Measurements from ENCODE around the gene GABRB2.
"Not testable (repeated sequence)": the region's sequence is repeated elsewhere in the genome, so short reads cannot be mapped to it uniquely, and the experiment has no call there.

Gene GABRB2

GRCh38 chr5:161333194-161333880 lies 213.2 kb downstream of the GABRB2 start:
- Histone ChIP-seq H3K36me3 (ENCODE audit: insufficient read depth, low read length) (no peaks in the 10 kb centered on the region), H3K9me3 (replicated peaks; ENCODE audit: low read length) (no peaks in the 10 kb centered on the region), H3K4me3 (ENCODE audit: low read length) (no peak overlapping the region), H3K4me2 (ENCODE audit: low read length) (no peak overlapping the region), H3K27me3 (ENCODE audit: control insufficient read depth, insufficient read depth, low read length) (no peaks in the 10 kb centered on the region), H3K9ac (ENCODE audit: low read depth, low read length) (no peak overlapping the region), H3K4me1 (ENCODE audit: control insufficient read depth, insufficient read depth, low read length) (no peaks in the 10 kb centered on the region)

GRCh38 chr5:161332343-161332742 lies 214.2 kb downstream of the GABRB2 start:
- no peaks in the 10 kb centered on the region for H3K9me3 ChIP-seq (replicated peaks; ENCODE audit: low read length)
- no peaks in the 10 kb centered on the region for H3K36me3 ChIP-seq (ENCODE audit: insufficient read depth, low read length)
- H3K9ac ChIP-seq (ENCODE audit: low read depth, low read length): no peak overlapping the region
- no peaks in the 10 kb centered on the region for H3K27me3 ChIP-seq (ENCODE audit: control insufficient read depth, insufficient read depth, low read length)
- no peak overlapping the region for H3K4me2 ChIP-seq (ENCODE audit: low read length)
- no peaks in the 10 kb centered on the region for H3K4me1 ChIP-seq (ENCODE audit: control insufficient read depth, insufficient read depth, low read length)
- no peak overlapping the region for H3K4me3 ChIP-seq (ENCODE audit: low read length)

DNA sequence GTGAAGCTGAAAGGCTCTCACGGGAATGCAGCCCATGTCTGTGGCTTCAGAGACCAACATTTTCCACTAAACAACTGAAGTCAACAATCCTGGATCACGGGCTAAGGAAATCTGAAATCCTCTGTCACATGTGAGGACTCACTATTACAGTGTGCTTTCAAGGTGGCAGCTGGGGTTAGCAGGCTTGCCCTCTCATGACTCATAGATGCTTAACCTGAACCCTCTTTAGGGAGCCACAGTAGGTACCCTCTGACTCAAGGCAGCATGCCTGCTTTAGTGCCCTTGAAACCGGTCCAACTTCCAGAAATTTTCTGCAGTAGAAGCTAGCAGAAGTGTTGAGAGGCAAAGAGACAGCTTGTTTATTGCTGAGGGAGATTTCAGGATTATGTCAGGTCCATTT lies 232.5 kb downstream of the GABRB2 start:
- Histone ChIP-seq H3K27me3 (ENCODE audit: control insufficient read depth, insufficient read depth, low read length) (no peaks in the 10 kb centered on the region), H3K9ac (ENCODE audit: low read depth, low read length) (no peak overlapping the region), H3K4me3 (ENCODE audit: low read length) (no peak overlapping the region), H3K36me3 (ENCODE audit: insufficient read depth, low read length) (no peaks in the 10 kb centered on the region), H3K4me2 (ENCODE audit: low read length) (no peak overlapping the region), H3K4me1 (ENCODE audit: control insufficient read depth, insufficient read depth, low read length) (no peaks in the 10 kb centered on the region), H3K9me3 (replicated peaks; ENCODE audit: low read length) (peaks cover 5% of the 10 kb centered on the region)

DNA sequence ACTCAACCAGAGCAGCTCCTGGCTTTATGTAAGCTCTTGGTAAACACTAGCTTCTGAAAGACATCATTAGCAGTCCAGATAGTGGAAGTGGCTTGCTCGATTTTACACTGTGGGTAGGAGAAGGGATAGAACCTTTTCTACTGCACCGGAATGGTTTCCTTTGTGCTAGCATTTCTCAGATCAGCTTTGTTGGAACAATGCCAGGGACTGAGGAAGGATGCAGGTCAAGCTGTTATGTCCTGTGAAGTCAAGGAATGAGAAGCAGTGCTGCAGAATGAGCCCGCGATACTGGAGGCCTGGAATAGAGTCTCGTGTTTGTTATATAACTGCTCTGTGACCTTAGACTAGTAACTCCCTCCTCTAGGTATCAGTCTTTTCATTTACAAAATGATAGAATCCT lies 233.6 kb downstream of the GABRB2 start:
- Histone ChIP-seq H3K9me3 (replicated peaks; ENCODE audit: low read length) (peaks cover 5% of the 10 kb centered on the region), H3K27me3 (ENCODE audit: control insufficient read depth, insufficient read depth, low read length) (no peaks in the 10 kb centered on the region), H3K4me1 (ENCODE audit: control insufficient read depth, insufficient read depth, low read length) (no peaks in the 10 kb centered on the region), H3K36me3 (ENCODE audit: insufficient read depth, low read length) (no peaks in the 10 kb centered on the region), H3K4me2 (ENCODE audit: low read length) (no peak overlapping the region), H3K9ac (ENCODE audit: low read depth, low read length) (no peak overlapping the region), H3K4me3 (ENCODE audit: low read length) (no peak overlapping the region)

DNA sequence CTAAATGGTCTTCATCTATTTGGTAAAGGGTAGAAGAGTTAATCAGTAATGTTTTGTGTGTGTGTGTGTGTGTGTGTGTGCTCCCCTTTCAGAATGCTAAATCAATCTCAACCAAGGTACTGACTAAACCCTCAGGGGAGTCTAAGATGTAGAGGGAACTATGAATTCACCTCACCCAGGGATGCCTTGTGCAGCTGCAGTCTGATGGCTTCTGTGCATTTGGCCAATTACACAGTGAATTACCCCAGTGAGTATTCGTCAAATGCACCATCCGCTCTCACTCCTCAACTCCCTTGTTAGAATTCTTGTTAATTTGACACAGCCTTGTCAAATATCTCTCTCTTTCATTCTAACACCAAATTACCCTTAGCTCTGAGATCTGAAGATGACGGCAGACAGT lies 234.6 kb downstream of the GABRB2 start:
- H3K36me3 ChIP-seq (ENCODE audit: insufficient read depth, low read length): no peaks in the 10 kb centered on the region
- H3K4me1 ChIP-seq (ENCODE audit: control insufficient read depth, insufficient read depth, low read length): no peaks in the 10 kb centered on the region
- no peak overlapping the region for H3K4me3 ChIP-seq (ENCODE audit: low read length)
- H3K9ac ChIP-seq (ENCODE audit: low read depth, low read length): no peak overlapping the region
- no peaks in the 10 kb centered on the region for H3K27me3 ChIP-seq (ENCODE audit: control insufficient read depth, insufficient read depth, low read length)
- H3K9me3 ChIP-seq (replicated peaks; ENCODE audit: low read length): peaks cover 5% of the 10 kb centered on the region
- no peak overlapping the region for H3K4me2 ChIP-seq (ENCODE audit: low read length)

GRCh38 chr5:161311146-161311708 lies 235.3 kb downstream of the GABRB2 start:
- Histone ChIP-seq H3K4me3 (ENCODE audit: low read length) (no peak overlapping the region), H3K4me2 (ENCODE audit: low read length) (no peak overlapping the region), H3K9ac (ENCODE audit: low read depth, low read length) (no peak overlapping the region), H3K9me3 (replicated peaks; ENCODE audit: low read length) (peaks cover 5% of the 10 kb centered on the region), H3K4me1 (ENCODE audit: control insufficient read depth, insufficient read depth, low read length) (no peaks in the 10 kb centered on the region), H3K27me3 (ENCODE audit: control insufficient read depth, insufficient read depth, low read length) (no peaks in the 10 kb centered on the region), H3K36me3 (ENCODE audit: insufficient read depth, low read length) (no peaks in the 10 kb centered on the region)

GRCh38 chr5:161306351-161306995 lies 240.1 kb downstream of the GABRB2 start:
- no peak overlapping the region for H3K4me2 ChIP-seq (ENCODE audit: low read length)
- H3K36me3 ChIP-seq (ENCODE audit: insufficient read depth, low read length): no peaks in the 10 kb centered on the region
- no peaks in the 10 kb centered on the region for H3K9me3 ChIP-seq (replicated peaks; ENCODE audit: low read length)
- no peak overlapping the region for H3K4me3 ChIP-seq (ENCODE audit: low read length)
- no peaks in the 10 kb centered on the region for H3K4me1 ChIP-seq (ENCODE audit: control insufficient read depth, insufficient read depth, low read length)
- no peaks in the 10 kb centered on the region for H3K27me3 ChIP-seq (ENCODE audit: control insufficient read depth, insufficient read depth, low read length)
- no peak overlapping the region for H3K9ac ChIP-seq (ENCODE audit: low read depth, low read length)

GRCh38 chr5:161305601-161306000 lies 240.9 kb downstream of the GABRB2 start:
- H3K27me3 ChIP-seq (ENCODE audit: control insufficient read depth, insufficient read depth, low read length): no peaks in the 10 kb centered on the region
- H3K4me2 ChIP-seq (ENCODE audit: low read length): no peak overlapping the region
- H3K4me1 ChIP-seq (ENCODE audit: control insufficient read depth, insufficient read depth, low read length): no peaks in the 10 kb centered on the region
- no peaks in the 10 kb centered on the region for H3K36me3 ChIP-seq (ENCODE audit: insufficient read depth, low read length)
- no peak overlapping the region for H3K4me3 ChIP-seq (ENCODE audit: low read length)
- no peak overlapping the region for H3K9ac ChIP-seq (ENCODE audit: low read depth, low read length)
- H3K9me3 ChIP-seq (replicated peaks; ENCODE audit: low read length): no peaks in the 10 kb centered on the region

GRCh38 chr5:161302559-161302958 lies 244.0 kb downstream of the GABRB2 start:
- Histone ChIP-seq H3K4me2 (ENCODE audit: low read length) (no peak overlapping the region), H3K27me3 (ENCODE audit: control insufficient read depth, insufficient read depth, low read length) (no peaks in the 10 kb centered on the region), H3K9ac (ENCODE audit: low read depth, low read length) (no peak overlapping the region), H3K36me3 (ENCODE audit: insufficient read depth, low read length) (no peaks in the 10 kb centered on the region), H3K4me1 (ENCODE audit: control insufficient read depth, insufficient read depth, low read length) (no peaks in the 10 kb centered on the region), H3K9me3 (replicated peaks; ENCODE audit: low read length) (no peaks in the 10 kb centered on the region), H3K4me3 (ENCODE audit: low read length) (no peak overlapping the region)

GRCh38 chr5:161301586-161301985 lies 244.9 kb downstream of the GABRB2 start:
- Histone ChIP-seq H3K4me3 (ENCODE audit: low read length) (no peak overlapping the region), H3K4me2 (ENCODE audit: low read length) (no peak overlapping the region), H3K27me3 (ENCODE audit: control insufficient read depth, insufficient read depth, low read length) (no peaks in the 10 kb centered on the region), H3K9me3 (replicated peaks; ENCODE audit: low read length) (no peaks in the 10 kb centered on the region), H3K36me3 (ENCODE audit: insufficient read depth, low read length) (no peaks in the 10 kb centered on the region), H3K9ac (ENCODE audit: low read depth, low read length) (no peak overlapping the region), H3K4me1 (ENCODE audit: control insufficient read depth, insufficient read depth, low read length) (no peaks in the 10 kb centered on the region)

GRCh38 chr5:161299053-161299452 lies 247.5 kb downstream of the GABRB2 start:
- H3K4me2 ChIP-seq (ENCODE audit: low read length): no peak overlapping the region
- no peaks in the 10 kb centered on the region for H3K27me3 ChIP-seq (ENCODE audit: control insufficient read depth, insufficient read depth, low read length)
- no peak overlapping the region for H3K4me3 ChIP-seq (ENCODE audit: low read length)
- H3K9me3 ChIP-seq (replicated peaks; ENCODE audit: low read length): no peaks in the 10 kb centered on the region
- H3K9ac ChIP-seq (ENCODE audit: low read depth, low read length): no peak overlapping the region
- H3K36me3 ChIP-seq (ENCODE audit: insufficient read depth, low read length): no peaks in the 10 kb centered on the region
- H3K4me1 ChIP-seq (ENCODE audit: control insufficient read depth, insufficient read depth, low read length): no peaks in the 10 kb centered on the region

GRCh38 chr5:161297388-161297787 lies 249.1 kb downstream of the GABRB2 start:
- H3K4me1 ChIP-seq (ENCODE audit: control insufficient read depth, insufficient read depth, low read length); H3K36me3 ChIP-seq (ENCODE audit: insufficient read depth, low read length); H3K4me2 ChIP-seq (ENCODE audit: low read length): not testable (repeated sequence)

More at GRCh38 chr5:161297388-161297787, 249.1 kb downstream of the GABRB2 start:
- H3K9ac ChIP-seq (ENCODE audit: low read depth, low read length); H3K27me3 ChIP-seq (ENCODE audit: control insufficient read depth, insufficient read depth, low read length); H3K9me3 ChIP-seq (replicated peaks; ENCODE audit: low read length); H3K4me3 ChIP-seq (ENCODE audit: low read length): not testable (repeated sequence)
